CD4-positive, alpha-beta memory T cell (primary cell): ENCODE measurements around the gene PCDHA2. TPM values are rescaled to one million over a fixed set of nuclear protein-coding genes. Genes with fewer than 3 reads are reported as not detected.
"Not testable (repeated sequence)": the region's sequence is repeated elsewhere in the genome, so short reads cannot be mapped to it uniquely, and the experiment has no call there.

ENCODE experiments used
- CTCF ChIA-PET: fragments of 350-600 bp; sonication (Branson Sonifier 250); formaldehyde crosslinking; loops from one replicate; lab custom pipeline; 2021; ENCODE audit warnings: inconsistent platforms; ENCODE audit not compliant: partially characterized antibody; lab: Charles Lee
- POLR2A ChIA-PET: fragments of 350-600 bp; sonication (Branson Sonifier 250); formaldehyde crosslinking; loops from one replicate; lab custom pipeline; 2021; ENCODE audit not compliant: partially characterized antibody; lab: Charles Lee
- DNase-seq, 5 donors: peaks; one replicate each; pipeline versions ENCODE4 v3.0.0 to v3.0.0-alpha.2; 2020 to 2022; ENCODE audit warnings: mixed read lengths in 1 of 5
- H3K27ac ChIP-seq: one replicate; pipeline ENCODE4 v1.7.0; 2013; ENCODE audit warnings: low read depth, low read length
- H3K27me3 ChIP-seq: 2 replicates; pipeline ENCODE4 v1.7.0; 2013; ENCODE audit warnings: mild to moderate bottlenecking, low read length, moderate library complexity; ENCODE audit not compliant: insufficient read depth
- H3K36me3 ChIP-seq: 2 replicates; pipeline ENCODE4 v1.7.0; 2013; ENCODE audit warnings: mild to moderate bottlenecking, low read length, moderate library complexity; ENCODE audit not compliant: insufficient read depth
- H3K4me1 ChIP-seq: 2 replicates; pipeline ENCODE4 v1.7.0; 2013; ENCODE audit warnings: mild to moderate bottlenecking, low read length, moderate library complexity; ENCODE audit not compliant: insufficient read depth
- H3K4me3 ChIP-seq, 2 donors: one replicate each; pipeline ENCODE4 v1.7.0; 2013; ENCODE audit warnings: low read length in 2 of 2, mild to moderate bottlenecking in 1 of 2
- H3K9me3 ChIP-seq, 2 donors: one replicate each; pipeline ENCODE4 v1.7.0; 2013; ENCODE audit warnings: low read length in 2 of 2, control low read depth in 1 of 2; ENCODE audit not compliant: control insufficient read depth in 1 of 2
- H3K27ac Mint-ChIP-seq, 7 donors: one replicate each; pipeline ENCODE4 v1.8.0; 2020 to 2021; ENCODE audit warnings: mixed read lengths in 7 of 7, mild to moderate bottlenecking in 6 of 7, inconsistent platforms in 3 of 7, moderate library complexity in 3 of 7
- H3K27me3 Mint-ChIP-seq, 2 donors: one replicate each; pipeline ENCODE4 v1.8.0; 2020 to 2021; ENCODE audit warnings: mixed read lengths in 2 of 2
- H3K36me3 Mint-ChIP-seq, 2 donors: one replicate each; pipeline ENCODE4 v1.8.0; 2020 to 2021; ENCODE audit warnings: mixed read lengths in 2 of 2, inconsistent platforms in 1 of 2, mild to moderate bottlenecking in 1 of 2
- H3K4me1 Mint-ChIP-seq, 4 donors: one replicate each; pipeline ENCODE4 v1.8.0; 2020 to 2021; ENCODE audit warnings: mixed read lengths in 4 of 4, mild to moderate bottlenecking in 1 of 4
- H3K4me3 Mint-ChIP-seq, 8 donors: one replicate each; pipeline ENCODE4 v1.8.0; 2020 to 2021; ENCODE audit warnings: mixed read lengths in 8 of 8, mild to moderate bottlenecking in 7 of 8, moderate library complexity in 6 of 8, inconsistent platforms in 3 of 8
- H3K9me3 Mint-ChIP-seq, 8 donors: one replicate each; pipeline ENCODE4 v1.8.0; 2020 to 2021; ENCODE audit warnings: mixed read lengths in 8 of 8, mild to moderate bottlenecking in 5 of 8, inconsistent platforms in 3 of 8, moderate library complexity in 1 of 8
- intact Hi-C: fragments of 100-400 bp; cut with micrococcal nuclease; formaldehyde crosslinking; loops from one replicate; pipeline ENCODE4 v1.15.1; 2023
- polyA plus RNA-seq, 2 donors: library from polyadenylated mRNA; unstranded; fragments of 300-500 nt; fragmentation: Illumina TruSeq; gene quantifications; one replicate each; pipeline ENCODE4 v1.2.3, GENCODE V29; 2021
- total RNA-seq, 2 experiments: library from RNA; stranded (reverse); gene quantifications; one replicate each; pipeline ENCODE4 v1.2.3, GENCODE V29; 2021

Gene PCDHA2
- total and polyA plus RNA-seq, 4 experiments from 2014 or later: not detected

- H3K27ac ChIP-seq: no peak within 1 kb of the TSS
- peaks cover 2 to 5% of the 10 kb centered on the region in 2 donors for H3K27me3 Mint-ChIP-seq
- H3K4me3 Mint-ChIP-seq: no peak within 1 kb of the TSS
- no peak within 1 kb of the TSS for H3K4me3 ChIP-seq
- no peak within 1 kb of the TSS for H3K27ac Mint-ChIP-seq
- no peaks in the 10 kb centered on the region for H3K36me3 Mint-ChIP-seq
- H3K9me3 Mint-ChIP-seq: peaks cover 0 to 49% (median 21%) of the 10 kb centered on the region in 8 donors
- intact Hi-C loops: no loop called here
- H3K36me3 ChIP-seq: no peaks in the 10 kb centered on the region
- H3K27me3 ChIP-seq: no peaks in the 10 kb centered on the region
- no peaks in the 10 kb centered on the region for H3K4me1 Mint-ChIP-seq
- H3K4me1 ChIP-seq: no peaks in the 10 kb centered on the region
- no peaks in the 10 kb centered on the region for H3K9me3 ChIP-seq
- no peak for DNase-seq
- POLR2A ChIA-PET: no interaction called here
- CTCF ChIA-PET: no interaction called here
Measured at GRCh38 chr5:140821375-140822280, 27.0 kb downstream of the PCDHA2 start, which contains the start of gene PCDHA5. Gene PCDHA5 (plus strand): TSS chr5:140821613.

- Histone ChIP-seq H3K27me3 (peaks cover under 1% of the 10 kb centered on the region), H3K4me1 (no peaks in the 10 kb centered on the region), H3K36me3 (no peaks in the 10 kb centered on the region), H3K27ac (no peak overlapping the region), H3K4me3 (no peak overlapping the region), H3K9me3 (no peaks in the 10 kb centered on the region)
- CTCF ChIA-PET: no interaction called here
- Mint-ChIP-seq H3K4me1 (peaks cover 0 to 1% (median 0%) of the 10 kb centered on the region in 4 donors), H3K36me3 (peaks cover 0 to 2% of the 10 kb centered on the region in 2 donors), H3K27me3 (peaks cover 4 to 8% of the 10 kb centered on the region in 2 donors), H3K4me3 (no peak overlapping the region), H3K27ac (no peak overlapping the region), H3K9me3 (peaks cover 3 to 50% (median 27%) of the 10 kb centered on the region in 8 donors)
- POLR2A ChIA-PET: no interaction called here
- intact Hi-C loops: no loop called here
- no peak for DNase-seq
Measured at GRCh38 chr5:140822281-140822629, 27.6 kb downstream of the PCDHA2 start.

- H3K4me3 Mint-ChIP-seq, H3K27ac Mint-ChIP-seq, H3K27ac ChIP-seq, H3K4me3 ChIP-seq, H3K27me3 ChIP-seq, CTCF ChIA-PET, H3K4me1 ChIP-seq, DNase-seq, H3K27me3 Mint-ChIP-seq, H3K36me3 ChIP-seq, H3K36me3 Mint-ChIP-seq, POLR2A ChIA-PET, intact Hi-C loops, H3K4me1 Mint-ChIP-seq, H3K9me3 ChIP-seq: not testable (repeated sequence)
- peaks cover 3 to 53% (median 33%) of the 10 kb centered on the region in 8 donors for H3K9me3 Mint-ChIP-seq
Measured at GRCh38 chr5:140822969-140823368, 28.3 kb downstream of the PCDHA2 start.

DNA sequence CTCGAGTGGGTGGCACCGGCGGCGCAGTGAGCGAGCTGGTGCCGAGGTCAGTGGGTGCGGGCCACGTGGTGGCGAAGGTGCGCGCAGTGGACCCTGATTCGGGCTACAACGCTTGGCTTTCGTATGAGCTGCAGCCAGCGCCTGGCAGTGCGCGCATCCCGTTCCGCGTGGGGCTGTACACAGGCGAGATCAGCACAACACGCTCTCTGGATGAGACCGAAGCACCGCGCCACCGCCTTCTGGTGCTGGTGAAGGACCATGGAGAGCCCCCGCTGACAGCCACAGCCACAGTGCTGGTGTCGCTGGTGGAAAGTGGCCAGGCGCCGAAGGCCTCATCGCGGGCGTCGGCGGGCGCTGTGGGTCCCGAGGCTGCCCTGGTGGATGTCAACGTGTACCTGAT, 28.8 kb downstream of the PCDHA2 start:
- Histone ChIP-seq H3K4me3 (no peak overlapping the region), H3K4me1 (no peaks in the 10 kb centered on the region), H3K27ac (no peak overlapping the region), H3K9me3 (no peaks in the 10 kb centered on the region), H3K27me3 (peaks cover 3% of the 10 kb centered on the region), H3K36me3 (no peaks in the 10 kb centered on the region)
- POLR2A ChIA-PET: no interaction called here
- Mint-ChIP-seq H3K4me3 (no peak overlapping the region), H3K9me3 (peaks cover 3 to 51% (median 35%) of the 10 kb centered on the region in 8 donors), H3K4me1 (peaks cover 0 to 1% (median 0%) of the 10 kb centered on the region in 4 donors), H3K27me3 (peaks cover 7 to 8% of the 10 kb centered on the region in 2 donors), H3K36me3 (peaks cover under 1 to 2% of the 10 kb centered on the region in 2 donors), H3K27ac (no peak overlapping the region)
- intact Hi-C loops: no loop called here
- CTCF ChIA-PET: no interaction called here
- DNase-seq: no peak

DNA sequence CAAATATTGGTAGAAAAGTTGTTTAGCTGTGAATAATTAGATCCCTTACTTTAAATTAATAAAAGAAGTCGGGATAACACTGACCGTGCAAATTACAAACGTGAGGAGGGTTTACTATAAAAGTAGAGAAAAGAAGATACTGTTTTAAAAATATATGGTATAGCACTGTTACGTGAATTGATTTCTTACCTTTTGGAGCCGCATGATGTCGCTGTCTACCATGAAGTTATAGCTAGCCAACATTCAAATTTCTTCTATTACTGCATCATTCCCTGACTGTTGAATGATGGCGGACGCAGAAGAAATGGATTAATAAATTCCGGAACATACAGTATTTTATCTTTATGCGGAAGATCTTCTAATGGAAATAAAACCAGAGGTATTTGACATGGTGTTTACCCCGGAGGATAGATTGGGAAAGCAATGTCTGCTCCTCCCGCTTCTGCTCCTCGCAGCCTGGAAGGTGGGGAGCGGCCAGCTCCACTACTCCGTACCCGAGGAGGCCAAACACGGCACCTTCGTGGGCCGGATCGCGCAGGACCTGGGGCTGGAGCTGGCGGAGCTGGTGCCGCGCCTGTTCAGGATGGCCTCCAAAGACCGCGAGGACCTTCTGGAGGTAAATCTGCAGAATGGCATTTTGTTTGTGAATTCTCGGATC, 33.2 kb downstream of the PCDHA2 start, which contains the start of gene PCDHA6:
Gene PCDHA6 (plus strand): TSS at position 257 of the 658 bp plus-strand sequence. CDS start 132 bp downstream, at position 389.
- peaks cover 4 to 6% of the 10 kb centered on the region in 2 donors for H3K36me3 Mint-ChIP-seq
- H3K9me3 Mint-ChIP-seq: peaks cover 2 to 58% (median 37%) of the 10 kb centered on the region in 8 donors
- Histone ChIP-seq H3K9me3 (no peaks in the 10 kb centered on the region), H3K27me3 (peaks cover 3% of the 10 kb centered on the region), H3K36me3 (no peaks in the 10 kb centered on the region), H3K4me3 (no peak within 1 kb of the TSS), H3K27ac (no peak within 1 kb of the TSS), H3K4me1 (no peaks in the 10 kb centered on the region)
- no peak within 1 kb of the TSS for H3K4me3 Mint-ChIP-seq
- intact Hi-C loops: no loop called here
- ChIA-PET CTCF (no interaction called here), POLR2A (no interaction called here)
- peak within 1 kb of the TSS in 2 of 7 donors; percentile 22 to 46 for H3K27ac Mint-ChIP-seq
- H3K27me3 Mint-ChIP-seq: peaks cover 12 to 14% of the 10 kb centered on the region in 2 donors
- no peak for DNase-seq
- peaks cover 0 to 1% (median 0%) of the 10 kb centered on the region in 4 donors for H3K4me1 Mint-ChIP-seq

DNA sequence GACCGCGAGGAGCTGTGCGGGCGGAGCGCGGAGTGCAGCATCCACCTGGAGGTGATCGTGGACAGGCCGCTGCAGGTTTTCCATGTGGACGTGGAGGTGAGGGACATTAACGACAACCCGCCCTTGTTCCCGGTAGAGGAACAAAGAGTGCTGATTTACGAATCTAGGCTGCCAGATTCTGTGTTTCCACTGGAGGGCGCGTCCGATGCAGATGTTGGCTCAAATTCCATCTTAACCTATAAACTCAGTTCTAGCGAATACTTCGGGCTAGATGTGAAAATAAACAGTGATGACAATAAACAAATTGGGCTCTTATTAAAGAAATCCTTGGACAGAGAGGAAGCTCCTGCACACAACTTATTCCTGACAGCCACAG, 33.7 kb downstream of the PCDHA2 start:
- ChIA-PET CTCF (no interaction called here), POLR2A (no interaction called here)
- no peaks in the 10 kb centered on the region for H3K9me3 ChIP-seq
- Mint-ChIP-seq H3K27me3 (peaks cover 15 to 16% of the 10 kb centered on the region in 2 donors), H3K27ac (peak overlapping the region in 1 of 7 donors; percentile 46), H3K36me3 (peaks cover 4 to 8% of the 10 kb centered on the region in 2 donors), H3K4me3 (no peak overlapping the region), H3K4me1 (peaks cover 0 to 1% (median 0%) of the 10 kb centered on the region in 4 donors), H3K9me3 (peaks cover 3 to 61% (median 39%) of the 10 kb centered on the region in 8 donors)
- peaks cover 3% of the 10 kb centered on the region for H3K27me3 ChIP-seq
- DNase-seq: no peak
- no peak overlapping the region for H3K27ac ChIP-seq
- H3K4me3 ChIP-seq: no peak overlapping the region
- intact Hi-C loops: no loop called here
- H3K36me3 ChIP-seq: no peaks in the 10 kb centered on the region
- no peaks in the 10 kb centered on the region for H3K4me1 ChIP-seq
